IgD-negative memory B cell (primary cell): ENCODE results near the gene RNF213. TPM values are rescaled to one million over a fixed set of nuclear protein-coding genes. Genes with fewer than 3 reads are reported as not detected.
A peak's percentile ranks its signal among the peaks of the same experiment; 100 is the strongest.

Source experiments
- H3K27ac Mint-ChIP-seq, 3 donors: one replicate each; pipeline ENCODE4 v1.8.0; 2020 to 2022; ENCODE audit warnings: mild to moderate bottlenecking in 3 of 3, mixed read lengths in 3 of 3, moderate library complexity in 1 of 3
- H3K27me3 Mint-ChIP-seq: one replicate; pipeline ENCODE4 v1.8.0; 2021; ENCODE audit warnings: mixed read lengths
- H3K36me3 Mint-ChIP-seq: one replicate; pipeline ENCODE4 v1.8.0; 2020; ENCODE audit warnings: mild to moderate bottlenecking, mixed read lengths
- H3K4me1 Mint-ChIP-seq, 3 donors: one replicate each; pipeline ENCODE4 v1.8.0; 2020 to 2022; ENCODE audit warnings: mixed read lengths in 3 of 3, mild to moderate bottlenecking in 1 of 3
- H3K4me3 Mint-ChIP-seq, 4 donors: one replicate each; pipeline ENCODE4 v1.8.0; 2020 to 2022; ENCODE audit warnings: mild to moderate bottlenecking in 4 of 4, mixed read lengths in 4 of 4, moderate library complexity in 3 of 4
- H3K9me3 Mint-ChIP-seq, 3 donors: one replicate each; pipeline ENCODE4 v1.8.0; 2020 to 2021; ENCODE audit warnings: mixed read lengths in 3 of 3, mild to moderate bottlenecking in 1 of 3
- polyA plus RNA-seq: library from polyadenylated mRNA; unstranded; fragments of 300-500 nt; fragmentation: Illumina TruSeq; gene quantifications from one replicate; pipeline ENCODE4 v1.2.3, GENCODE V29; 2021

Gene RNF213
- polyA plus RNA-seq, 1 donor from 2014 or later, result 26.2 TPM

DNA sequence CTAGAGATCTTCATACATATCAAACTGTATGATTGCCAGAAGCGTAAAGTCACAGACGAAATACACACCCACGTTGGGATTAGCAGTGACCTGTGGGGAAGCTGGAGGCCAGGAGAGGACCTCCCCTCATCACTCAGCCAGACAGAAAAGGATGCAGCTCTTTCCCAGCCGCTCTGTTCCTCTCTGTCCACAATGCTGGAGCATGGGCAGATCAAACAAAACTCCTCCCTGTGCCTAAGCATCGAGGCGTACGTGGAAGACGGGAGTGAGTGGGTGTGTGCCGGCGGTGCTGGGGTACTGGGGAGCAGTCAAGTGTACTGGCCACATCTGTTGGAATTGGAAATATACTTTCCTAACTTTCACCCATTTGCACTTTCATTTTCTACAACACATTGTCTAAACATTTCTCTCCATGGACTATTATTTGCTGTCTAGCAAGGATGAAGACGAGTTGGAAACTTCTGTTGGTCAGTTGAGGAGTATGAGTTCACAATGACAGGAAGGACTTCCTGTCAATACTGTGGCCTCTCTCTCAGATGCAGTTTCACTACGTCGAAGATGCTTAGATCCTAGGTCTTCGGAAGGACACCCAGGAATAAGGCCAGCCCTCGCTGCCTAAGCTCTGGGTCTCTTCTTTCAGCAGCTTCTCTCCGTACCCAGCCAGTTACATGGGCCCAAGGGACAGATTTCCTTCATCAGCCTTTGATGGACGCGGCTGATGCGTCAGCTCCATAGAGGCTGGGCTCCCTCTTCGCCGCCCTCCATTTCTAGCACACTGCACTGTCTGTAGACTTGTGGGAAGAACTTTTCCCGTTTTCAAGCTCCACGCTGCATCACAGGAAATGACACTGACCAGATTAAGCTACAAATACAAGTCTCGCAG is 123.7 kb downstream of the RNF213 start:
- peak overlapping the region in 2 of 3 donors; percentile 50 to 67 for H3K27ac Mint-ChIP-seq

DNA sequence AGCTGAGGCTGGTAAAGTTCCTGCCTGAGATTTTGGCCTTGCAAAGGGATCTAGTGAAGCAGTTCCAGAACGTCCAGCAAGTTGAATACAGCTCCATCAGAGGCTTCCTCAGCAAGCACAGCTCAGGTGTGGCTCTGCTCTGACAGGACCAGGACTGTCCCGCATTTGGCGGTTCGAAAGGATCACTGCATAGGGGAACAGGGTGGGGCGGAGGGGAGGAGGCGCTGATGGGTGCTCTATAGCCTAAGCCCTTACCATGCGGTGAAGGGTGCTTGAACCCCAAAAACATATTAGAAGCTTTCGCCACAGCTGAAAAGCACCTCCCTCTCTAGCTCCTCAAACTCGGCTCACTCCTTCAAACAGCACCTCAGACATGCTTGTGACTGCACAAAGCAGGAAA is 124.4 kb downstream of the RNF213 start:
- H3K27ac Mint-ChIP-seq, result peak overlapping the region in 1 of 3 donors; percentile 67
- H3K27me3 Mint-ChIP-seq, result no peaks in the 10 kb centered on the region
- peaks cover 5% of the 10 kb centered on the region for H3K36me3 Mint-ChIP-seq
- H3K4me1 Mint-ChIP-seq, result peaks cover 0 to 2% (median 0%) of the 10 kb centered on the region in 3 donors
- H3K4me3 Mint-ChIP-seq, result no peak overlapping the region
- H3K9me3 Mint-ChIP-seq, result no peaks in the 10 kb centered on the region

More for the DNA sequence above, 123.7 kb downstream of the RNF213 start:
- Mint-ChIP-seq H3K36me3 (peaks cover 5% of the 10 kb centered on the region), H3K4me1 (peaks cover 0 to 2% (median 0%) of the 10 kb centered on the region in 3 donors), H3K4me3 (no peak overlapping the region), H3K9me3 (no peaks in the 10 kb centered on the region), H3K27me3 (no peaks in the 10 kb centered on the region)

DNA sequence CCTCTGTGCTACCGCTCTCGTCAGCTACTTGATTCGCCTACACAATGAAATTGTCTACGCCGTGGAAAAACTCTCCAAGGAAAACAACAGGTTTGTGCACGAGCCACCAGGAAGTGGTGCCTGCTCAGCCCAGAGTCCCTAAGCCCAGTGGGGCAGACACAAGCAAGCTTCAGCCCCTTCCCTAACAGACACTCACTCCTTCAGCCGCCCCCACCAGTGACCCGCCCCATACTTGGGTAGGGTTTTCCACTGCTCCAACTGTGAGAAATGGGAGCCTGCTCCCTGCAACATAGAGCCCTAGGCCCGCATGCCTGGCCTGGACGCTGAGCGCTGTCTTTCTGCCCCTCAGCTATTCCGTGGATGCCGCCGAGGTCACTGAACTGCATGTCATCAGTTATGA is 125.7 kb downstream of the RNF213 start:
- Mint-ChIP-seq H3K4me1 (peaks cover 0 to 2% (median 0%) of the 10 kb centered on the region in 3 donors), H3K27me3 (no peaks in the 10 kb centered on the region), H3K36me3 (peaks cover 5% of the 10 kb centered on the region), H3K4me3 (peak overlapping the region in 1 of 4 donors; percentile 32), H3K27ac (peak overlapping the region in 1 of 3 donors; percentile 31), H3K9me3 (no peaks in the 10 kb centered on the region)

DNA sequence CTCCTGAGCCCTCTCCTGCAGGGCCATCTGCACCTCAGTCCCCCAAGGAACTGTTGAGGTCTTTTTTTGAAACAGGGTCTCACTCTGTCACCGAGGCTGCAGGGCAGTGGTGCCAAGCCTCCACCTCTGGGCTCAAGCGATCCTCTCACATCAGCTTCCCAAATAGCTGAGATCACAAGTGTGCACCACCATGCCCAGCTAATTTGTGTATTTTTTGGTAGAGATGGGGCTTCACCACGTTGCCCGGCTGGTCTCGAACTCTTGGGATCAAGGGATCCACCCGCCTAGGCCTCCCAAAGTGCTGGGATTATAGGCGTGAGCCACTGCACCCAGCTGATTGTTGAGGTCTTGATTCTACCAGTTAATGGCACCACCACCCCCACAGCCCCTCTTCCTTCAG is 126.4 kb downstream of the RNF213 start:
- H3K27me3 Mint-ChIP-seq, result no peaks in the 10 kb centered on the region

DNA sequence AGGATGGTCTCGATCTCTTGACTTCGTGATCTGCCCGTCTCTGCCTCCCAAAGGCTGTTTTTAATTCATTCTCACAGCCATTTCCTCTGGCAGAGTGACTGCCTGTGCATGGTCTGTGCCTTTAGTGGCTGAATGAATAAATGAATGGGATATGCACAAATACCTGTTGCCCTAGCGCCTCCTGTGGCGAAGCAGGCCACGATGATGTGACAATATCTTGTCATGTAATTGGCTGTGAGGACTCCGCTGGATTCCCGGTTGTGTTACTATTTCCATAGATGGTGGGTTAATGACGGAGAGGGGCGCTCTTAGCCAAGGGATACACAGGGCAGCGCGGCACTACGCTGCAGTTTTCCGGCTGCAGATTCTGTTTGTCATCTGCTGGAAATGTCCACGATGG is 127.5 kb downstream of the RNF213 start:
- Mint-ChIP-seq H3K9me3 (no peaks in the 10 kb centered on the region), H3K27ac (no peak overlapping the region), H3K4me3 (no peak overlapping the region), H3K4me1 (peaks cover 0 to 2% (median 0%) of the 10 kb centered on the region in 3 donors), H3K36me3 (peaks cover 5% of the 10 kb centered on the region), H3K27me3 (no peaks in the 10 kb centered on the region)

More for the DNA sequence above, 126.4 kb downstream of the RNF213 start:
- H3K9me3 Mint-ChIP-seq, result no peaks in the 10 kb centered on the region
- H3K4me1 Mint-ChIP-seq, result peaks cover 0 to 2% (median 0%) of the 10 kb centered on the region in 3 donors
- H3K4me3 Mint-ChIP-seq, result no peak overlapping the region
- H3K36me3 Mint-ChIP-seq, result peaks cover 7% of the 10 kb centered on the region
- peak overlapping the region in 1 of 3 donors; percentile 25 for H3K27ac Mint-ChIP-seq

DNA sequence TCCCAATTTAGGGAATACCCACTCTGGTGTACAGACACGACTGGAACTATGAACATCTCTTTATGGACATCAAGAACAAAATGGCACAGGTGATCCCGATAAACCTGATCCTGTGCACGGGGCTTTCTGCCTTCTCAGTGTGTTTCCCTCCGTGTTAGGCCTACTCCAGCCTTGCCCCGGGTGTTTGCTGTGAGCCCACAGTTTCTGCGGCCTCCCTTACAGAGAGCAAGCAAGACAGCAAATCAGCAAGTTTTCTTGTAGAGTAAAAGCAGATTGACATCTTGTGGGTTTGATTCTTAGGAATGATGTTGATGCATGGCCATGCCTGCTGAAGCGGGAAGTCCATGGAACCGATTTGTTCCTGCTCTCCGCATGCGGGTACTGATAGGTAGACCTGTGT is 127.9 kb downstream of the RNF213 start:
- H3K36me3 Mint-ChIP-seq, result peaks cover 2% of the 10 kb centered on the region
- H3K9me3 Mint-ChIP-seq, result no peaks in the 10 kb centered on the region
- H3K4me3 Mint-ChIP-seq, result no peak overlapping the region
- peaks cover 0 to 2% (median 0%) of the 10 kb centered on the region in 3 donors for H3K4me1 Mint-ChIP-seq
- no peaks in the 10 kb centered on the region for H3K27me3 Mint-ChIP-seq
- no peak overlapping the region for H3K27ac Mint-ChIP-seq

DNA sequence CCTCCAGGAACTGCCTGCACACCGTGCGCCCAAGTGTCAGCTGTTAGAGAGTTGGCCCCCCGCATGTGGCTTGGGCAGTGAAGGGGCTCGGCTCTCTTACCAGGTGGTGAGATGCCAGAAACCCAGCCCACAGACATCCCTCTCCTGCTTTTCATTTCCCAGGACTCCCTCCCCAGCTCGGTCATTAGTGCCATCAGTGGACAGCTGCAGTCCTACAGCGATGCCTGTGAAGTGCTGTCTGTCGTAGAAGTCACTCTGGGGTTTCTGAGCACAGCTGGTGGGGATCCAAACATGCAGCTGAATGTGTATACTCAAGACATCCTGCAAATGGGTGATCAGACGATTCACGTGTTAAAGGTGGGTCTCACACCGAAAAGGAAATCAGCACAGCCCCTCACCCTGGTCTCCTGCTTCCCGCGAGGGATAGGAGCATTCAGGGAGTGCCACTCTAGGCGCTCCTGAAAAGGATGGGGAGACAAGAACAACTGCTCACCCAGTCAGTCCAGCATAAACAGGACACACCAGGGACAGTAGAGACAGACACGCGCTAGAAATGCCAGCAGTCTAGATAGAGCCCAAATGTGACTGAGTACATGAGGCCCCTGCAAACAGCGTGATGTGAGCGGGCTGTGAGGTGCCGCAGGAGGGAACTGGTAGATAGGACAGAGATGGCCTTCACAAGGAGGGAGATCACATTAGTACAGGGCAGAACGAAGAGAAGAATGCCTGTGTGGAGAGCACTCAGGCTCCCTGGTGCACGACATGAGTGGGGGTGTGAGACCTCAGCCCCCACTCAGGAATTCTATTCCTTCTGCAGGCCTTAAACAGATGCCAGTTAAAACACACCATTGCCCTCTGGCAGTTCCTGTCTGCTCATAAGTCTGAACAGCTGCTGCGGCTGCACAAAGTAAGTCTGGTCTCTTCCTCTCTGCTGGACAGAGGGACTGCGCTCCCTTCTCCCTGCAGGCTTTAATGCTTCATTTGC is 128.7 kb downstream of the RNF213 start:
- Mint-ChIP-seq H3K27ac (peak overlapping the region in 1 of 3 donors; percentile 31), H3K27me3 (no peaks in the 10 kb centered on the region), H3K4me1 (peaks cover 0 to 2% (median 0%) of the 10 kb centered on the region in 3 donors), H3K4me3 (no peak overlapping the region), H3K9me3 (no peaks in the 10 kb centered on the region), H3K36me3 (peaks cover 2% of the 10 kb centered on the region)

DNA sequence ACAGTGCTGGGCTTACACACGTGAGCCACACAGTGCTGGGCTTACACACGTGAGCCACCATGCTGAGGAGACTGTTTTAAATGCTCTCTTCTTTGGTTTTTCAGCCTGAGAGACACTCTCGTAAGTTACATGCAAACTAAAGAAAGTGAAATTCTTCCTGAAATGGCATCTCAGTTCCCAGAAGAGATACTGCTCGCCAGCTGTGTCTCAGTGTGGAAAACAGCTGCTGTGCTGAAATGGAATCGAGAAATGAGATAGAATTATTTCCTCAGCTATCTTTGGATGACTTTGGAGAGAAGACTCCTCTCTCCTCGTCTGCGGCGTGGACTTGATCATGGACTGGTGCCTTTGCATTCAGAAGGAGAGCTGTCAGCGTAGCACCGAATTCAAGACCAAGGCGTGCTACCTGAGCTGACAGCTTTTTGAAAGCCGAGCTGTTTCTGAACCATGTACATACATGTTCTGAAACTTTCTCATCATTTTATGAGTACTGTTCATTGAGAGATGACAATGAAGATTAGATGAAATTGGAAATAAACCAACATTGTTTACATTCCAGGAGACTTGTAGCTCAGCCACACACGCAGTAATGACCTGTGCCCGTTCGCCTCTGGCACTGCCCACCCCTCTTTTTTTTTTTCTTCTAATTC is 132.7 kb downstream of the RNF213 start:
- no peaks in the 10 kb centered on the region for H3K27me3 Mint-ChIP-seq
- no peak overlapping the region for H3K4me3 Mint-ChIP-seq
- H3K36me3 Mint-ChIP-seq, result peaks cover 4% of the 10 kb centered on the region
- peaks cover 0 to 2% (median 0%) of the 10 kb centered on the region in 3 donors for H3K4me1 Mint-ChIP-seq
- H3K27ac Mint-ChIP-seq, result peak overlapping the region in 1 of 3 donors; percentile 73
- H3K9me3 Mint-ChIP-seq, result no peaks in the 10 kb centered on the region

DNA sequence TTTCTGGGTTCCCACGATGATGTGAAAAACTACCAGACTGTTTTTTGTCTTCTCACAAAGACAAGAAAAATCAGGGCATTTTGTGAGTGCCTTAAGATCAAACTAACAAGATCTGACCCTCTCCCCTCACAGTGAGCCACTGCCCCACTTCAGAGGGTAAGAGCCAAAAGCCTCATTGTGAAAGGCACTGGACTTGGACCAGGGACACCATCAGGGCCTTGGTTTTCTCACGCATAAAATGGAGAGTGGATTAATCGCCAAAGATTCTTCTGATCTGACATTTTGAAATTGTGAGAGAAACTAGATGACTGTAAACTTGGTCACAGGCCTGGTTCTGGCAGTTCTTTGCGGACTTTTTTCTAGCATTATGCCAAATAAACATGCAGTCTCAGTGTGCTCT is 133.3 kb downstream of the RNF213 start:
- no peaks in the 10 kb centered on the region for H3K27me3 Mint-ChIP-seq
- H3K27ac Mint-ChIP-seq, result no peak overlapping the region
- peaks cover 4% of the 10 kb centered on the region for H3K36me3 Mint-ChIP-seq
- no peaks in the 10 kb centered on the region for H3K9me3 Mint-ChIP-seq
- H3K4me1 Mint-ChIP-seq, result peaks cover 0 to 1% (median 0%) of the 10 kb centered on the region in 3 donors
- no peak overlapping the region for H3K4me3 Mint-ChIP-seq

DNA sequence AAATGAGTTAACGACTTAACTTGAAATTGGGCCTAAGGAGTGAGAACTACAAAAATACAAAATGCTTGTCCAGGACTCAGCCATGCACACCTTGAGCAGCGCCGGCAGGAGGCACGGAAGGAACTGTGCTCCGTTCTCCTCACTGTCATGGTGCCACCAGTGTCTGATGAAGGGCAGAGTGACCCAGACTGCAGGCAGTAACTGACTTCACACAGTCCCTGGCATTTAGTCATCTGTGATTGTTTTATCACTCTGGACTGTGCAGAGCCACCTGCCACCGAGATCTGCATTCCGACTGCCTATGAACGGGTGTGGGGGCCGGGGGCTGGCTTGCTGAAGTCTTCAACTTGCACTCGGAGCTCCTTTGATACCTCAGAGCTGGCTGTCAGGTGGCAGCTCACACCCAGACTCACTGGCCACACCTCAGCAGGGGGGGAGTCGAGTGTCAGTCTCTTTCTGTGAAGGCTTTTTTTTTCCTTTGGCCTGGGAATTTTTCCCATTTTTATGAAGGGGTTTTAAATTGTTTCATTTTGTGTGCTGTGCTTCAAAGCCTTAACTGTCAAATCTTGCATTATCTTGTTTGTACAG is 134.1 kb downstream of the RNF213 start:
- Mint-ChIP-seq H3K4me1 (no peaks in the 10 kb centered on the region), H3K36me3 (peaks cover 4% of the 10 kb centered on the region), H3K4me3 (peak overlapping the region in 1 of 4 donors; percentile 47), H3K27ac (peak overlapping the region in 1 of 3 donors; percentile 86), H3K9me3 (no peaks in the 10 kb centered on the region), H3K27me3 (no peaks in the 10 kb centered on the region)

DNA sequence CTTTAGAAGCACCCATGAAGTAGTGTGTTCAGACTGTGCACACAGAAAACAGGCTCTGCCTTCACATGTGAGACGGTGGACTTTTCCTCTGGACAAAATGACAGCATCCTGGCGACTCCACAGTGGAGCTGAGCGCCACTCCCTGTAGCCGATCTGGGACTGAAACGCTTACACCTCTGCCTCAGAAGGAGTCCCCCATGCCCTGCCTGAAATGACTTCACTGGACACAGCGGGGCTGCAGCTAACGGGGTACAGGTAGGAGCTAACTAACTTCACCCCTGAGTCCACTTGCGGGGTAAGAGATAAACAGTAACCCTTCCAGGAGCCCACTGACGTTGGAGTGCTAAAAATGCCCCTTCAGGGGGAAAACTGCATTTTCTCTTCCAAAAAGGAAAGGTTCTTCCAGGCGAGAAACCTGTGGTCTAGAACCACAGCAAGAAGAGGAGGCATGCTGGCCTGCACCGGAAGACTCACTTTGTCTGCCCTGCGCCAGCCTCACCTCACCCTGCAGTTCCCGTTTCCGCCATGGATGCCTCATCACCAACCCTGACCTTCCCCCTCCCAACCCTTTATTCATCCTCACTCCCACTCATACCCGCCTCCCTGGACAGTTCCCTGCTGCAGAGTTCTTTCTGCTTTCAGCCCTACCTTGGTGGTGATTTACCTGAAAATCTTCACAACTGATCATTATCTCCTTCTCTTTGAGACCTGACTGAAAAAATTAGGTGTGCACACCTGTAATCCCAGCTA is 134.9 kb downstream of the RNF213 start:
- no peaks in the 10 kb centered on the region for H3K9me3 Mint-ChIP-seq
- H3K27ac Mint-ChIP-seq, result peak overlapping the region in 1 of 3 donors; percentile 86
- peaks cover 1% of the 10 kb centered on the region for H3K27me3 Mint-ChIP-seq
- no peak overlapping the region for H3K4me3 Mint-ChIP-seq
- peaks cover 4% of the 10 kb centered on the region for H3K36me3 Mint-ChIP-seq
- peaks cover 0 to 2% (median 0%) of the 10 kb centered on the region in 3 donors for H3K4me1 Mint-ChIP-seq

DNA sequence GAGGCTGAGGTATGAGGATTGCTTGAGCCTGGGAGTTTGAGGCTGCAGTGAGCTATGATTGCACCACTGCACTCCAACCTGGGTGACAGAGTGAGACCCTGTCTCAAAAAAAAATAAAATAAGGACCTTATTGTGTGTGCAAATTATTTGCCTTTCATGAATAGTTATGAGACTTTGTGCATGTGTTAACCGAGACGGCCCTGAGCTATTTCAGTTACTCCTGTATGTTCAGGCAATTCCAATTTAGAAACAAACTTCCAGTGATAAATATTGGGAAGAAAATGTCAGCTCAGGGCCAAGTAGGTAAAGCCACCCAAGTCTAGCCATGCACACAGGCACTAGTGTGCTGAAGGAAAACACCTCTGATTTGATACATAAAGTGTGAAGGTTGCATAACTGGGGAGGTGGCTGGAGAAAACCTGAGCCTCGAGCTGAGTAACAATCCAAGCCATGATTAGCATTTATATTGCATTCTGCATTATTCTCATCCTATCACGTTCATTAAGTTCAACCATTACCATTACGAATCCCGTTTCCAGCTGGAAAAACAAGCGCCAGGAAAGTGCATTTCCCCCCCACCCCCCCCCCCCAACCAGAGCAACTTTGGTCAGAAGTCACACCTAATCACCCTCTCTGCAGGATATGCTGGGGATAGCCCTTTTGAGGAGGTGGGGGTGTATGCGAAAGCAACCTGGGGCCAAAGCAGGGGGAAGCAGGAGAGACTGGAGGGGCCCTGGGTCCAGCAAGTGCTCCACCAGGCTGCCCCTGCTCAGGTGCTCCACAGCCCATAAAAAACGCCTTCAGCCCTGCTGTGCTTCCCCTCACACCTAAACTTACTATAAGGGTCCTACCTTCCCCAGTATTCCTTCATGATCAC is 135.7 kb downstream of the RNF213 start:
- no peak overlapping the region for H3K4me3 Mint-ChIP-seq
- H3K27ac Mint-ChIP-seq, result no peak overlapping the region
- H3K27me3 Mint-ChIP-seq, result peaks cover 1% of the 10 kb centered on the region

DNA sequence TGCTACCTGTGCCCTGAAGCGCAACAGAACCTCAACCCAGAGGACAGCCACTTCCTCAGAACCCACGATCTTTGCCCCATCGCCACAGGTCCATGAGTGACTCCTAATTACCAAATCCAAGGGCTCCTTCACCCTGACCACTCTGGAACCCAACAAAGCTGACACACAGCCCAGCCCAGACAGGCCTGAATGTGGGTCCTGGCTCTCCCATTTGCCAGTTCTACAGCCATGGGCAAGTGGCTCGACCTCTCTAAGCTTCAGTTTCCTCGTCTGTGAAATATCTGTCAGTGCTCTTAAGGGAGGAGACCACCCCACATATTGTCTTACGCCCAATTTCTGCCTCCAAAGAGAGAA is 136.4 kb downstream of the RNF213 start:
- Mint-ChIP-seq H3K36me3 (peaks cover 2% of the 10 kb centered on the region), H3K4me3 (no peak overlapping the region), H3K27me3 (peaks cover 1% of the 10 kb centered on the region), H3K9me3 (no peaks in the 10 kb centered on the region), H3K27ac (no peak overlapping the region), H3K4me1 (peaks cover 0 to 2% (median 0%) of the 10 kb centered on the region in 3 donors)

More for the DNA sequence above, 135.7 kb downstream of the RNF213 start:
- peaks cover 0 to 2% (median 0%) of the 10 kb centered on the region in 3 donors for H3K4me1 Mint-ChIP-seq
- peaks cover 4% of the 10 kb centered on the region for H3K36me3 Mint-ChIP-seq
- H3K9me3 Mint-ChIP-seq, result no peaks in the 10 kb centered on the region
